Muscle of arm (tissue), 12 donors: Measurements from ENCODE around the gene FRY. TPM values are rescaled to one million over a fixed set of nuclear protein-coding genes. Genes with fewer than 3 reads are reported as not detected.
A peak's percentile ranks its signal among the peaks of the same experiment; 100 is the strongest.

Experiments
- DNase-seq: peaks from one replicate; pipeline ENCODE4 v3.0.0-alpha.2; 2013
- polyA plus RNA-seq, 12 donors: library from polyadenylated mRNA; unstranded; fragments of 120-200 nt; gene quantifications; one replicate each; pipeline ENCODE4 v1.2.1, GENCODE V29; 2013; ENCODE audit not compliant: insufficient read length in 12 of 12

FRY gene
- polyA plus RNA-seq, 12 donors = 23.6 to 55.7 (median 48.1) TPM; not detected in 1

DNA sequence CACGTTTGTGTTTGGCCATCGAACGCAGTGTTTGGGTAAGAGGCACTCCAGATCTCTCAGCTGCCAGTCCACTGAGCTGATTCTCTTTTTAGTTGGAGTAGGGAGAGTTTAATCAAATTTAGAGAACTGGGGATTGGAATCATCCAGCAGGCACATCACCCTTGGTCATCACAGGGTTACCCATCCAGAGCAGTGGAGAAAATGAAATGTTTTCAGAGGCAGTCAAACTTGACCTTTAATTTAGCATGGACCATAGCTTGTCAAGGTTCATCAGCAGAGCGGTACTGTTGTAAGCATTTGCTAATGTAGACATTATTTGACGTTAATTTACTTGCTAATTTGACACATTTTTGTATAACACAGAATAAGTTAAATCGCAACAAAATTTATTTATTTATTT is 18.4 kb upstream of the FRY start:
- DNase-seq = no peak

DNA sequence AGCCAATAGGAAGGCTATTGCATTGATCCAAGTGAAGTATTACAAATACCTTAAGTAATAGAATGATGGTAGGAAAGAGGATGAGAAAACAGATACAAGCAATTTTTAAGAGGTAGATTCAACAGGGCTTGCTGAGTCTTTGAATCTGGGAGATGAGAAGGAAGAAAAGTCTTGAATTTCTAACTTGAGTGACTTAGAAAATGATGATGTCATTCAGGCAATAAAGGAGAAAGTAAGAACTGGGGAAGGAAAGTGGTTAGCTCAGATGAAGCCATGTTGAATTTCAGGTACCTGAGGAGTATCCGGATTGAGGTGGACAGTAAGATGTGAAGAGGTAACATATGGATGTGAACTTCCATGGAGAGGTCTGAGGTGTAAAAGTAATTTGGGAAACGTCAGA is 15.5 kb upstream of the FRY start:
- no peak for DNase-seq

DNA sequence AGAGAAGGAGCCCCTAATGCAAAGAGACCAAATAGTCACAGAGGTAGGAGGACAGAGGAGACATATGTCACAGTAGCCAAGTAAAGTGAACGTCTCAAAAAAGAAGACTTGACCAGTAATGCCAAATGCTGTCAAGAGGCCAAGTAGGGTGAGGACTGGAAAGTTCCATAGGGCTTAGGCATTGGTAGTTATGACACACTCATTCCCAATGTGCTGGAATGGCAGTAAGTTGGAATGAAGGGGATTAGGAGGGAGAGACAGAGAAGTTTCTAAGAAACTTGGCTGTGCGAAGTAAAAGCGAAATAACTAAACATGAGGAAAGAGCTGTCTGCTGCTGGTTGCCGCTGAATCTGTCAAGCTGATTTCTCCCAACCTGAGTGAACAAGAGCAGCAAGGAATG is 14.9 kb upstream of the FRY start:
- no peak for DNase-seq

DNA sequence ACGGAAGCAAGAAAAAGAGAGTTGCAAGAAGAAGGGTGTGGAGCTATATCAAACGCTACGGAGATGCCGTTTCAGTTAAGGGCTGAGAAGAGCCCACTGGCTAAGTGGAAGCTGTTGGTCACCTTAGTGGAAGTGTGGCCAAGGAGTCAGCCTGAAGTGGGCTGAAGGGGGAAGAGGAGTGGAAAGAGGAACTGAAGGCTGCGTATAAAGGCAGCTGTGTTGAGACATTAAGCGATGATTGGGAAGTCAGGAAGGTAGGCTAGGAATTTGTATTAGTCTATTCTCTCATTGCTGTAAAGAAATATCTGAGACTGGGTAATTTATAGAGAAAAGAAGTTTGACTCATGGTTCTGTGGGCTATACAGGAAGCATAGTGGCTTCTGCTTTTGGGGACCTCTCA is 14.1 kb upstream of the FRY start:
- DNase-seq = no peak

DNA sequence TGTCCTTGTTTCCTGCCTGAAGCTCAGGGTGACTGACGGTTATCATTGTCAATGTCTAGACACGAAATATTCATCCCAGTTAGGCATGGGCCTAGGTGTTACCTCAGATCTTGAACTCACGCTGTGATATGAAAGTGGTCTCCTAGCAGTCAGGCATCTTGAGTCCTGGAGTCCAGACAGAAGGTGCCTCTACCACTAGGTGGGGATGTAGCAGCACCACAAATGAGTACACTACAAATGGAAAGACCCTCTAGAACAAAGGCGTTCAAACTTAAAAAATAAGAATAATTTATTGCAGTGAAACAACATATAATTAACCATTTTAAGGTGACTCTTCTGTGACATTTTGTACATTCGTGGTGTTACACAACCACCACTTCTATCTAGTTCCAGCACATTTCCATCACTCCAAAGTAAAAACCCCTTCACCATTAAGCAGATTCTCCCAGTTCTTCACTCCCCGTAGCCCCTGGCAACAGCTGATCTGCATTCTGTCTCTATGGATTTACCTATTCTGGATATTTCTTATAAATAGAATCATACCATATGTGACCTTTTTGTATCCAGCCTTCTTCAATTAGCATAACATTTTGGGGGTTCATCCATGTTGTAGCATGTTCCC is 11.9 kb upstream of the FRY start:
- peak; percentile 68 for DNase-seq

DNA sequence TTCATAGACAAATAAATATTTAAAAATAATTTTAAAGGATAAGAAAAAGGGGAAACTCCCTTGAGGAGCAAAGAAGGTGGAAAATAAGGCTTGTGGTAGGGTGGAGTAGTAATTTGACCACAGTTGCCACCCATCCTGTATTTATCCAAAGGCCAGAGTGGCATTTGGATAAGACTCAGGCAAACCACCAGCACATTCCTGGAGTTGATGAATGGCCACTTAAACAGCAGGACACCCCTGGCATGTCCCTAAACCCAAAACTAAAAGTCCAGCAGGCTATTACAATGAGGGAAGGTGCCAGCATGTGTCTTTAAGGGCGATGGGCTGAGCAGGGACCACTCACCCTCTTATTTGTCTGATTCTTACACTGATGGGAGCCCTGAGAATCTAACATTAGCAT is 9.8 kb upstream of the FRY start:
- DNase-seq = no peak

DNA sequence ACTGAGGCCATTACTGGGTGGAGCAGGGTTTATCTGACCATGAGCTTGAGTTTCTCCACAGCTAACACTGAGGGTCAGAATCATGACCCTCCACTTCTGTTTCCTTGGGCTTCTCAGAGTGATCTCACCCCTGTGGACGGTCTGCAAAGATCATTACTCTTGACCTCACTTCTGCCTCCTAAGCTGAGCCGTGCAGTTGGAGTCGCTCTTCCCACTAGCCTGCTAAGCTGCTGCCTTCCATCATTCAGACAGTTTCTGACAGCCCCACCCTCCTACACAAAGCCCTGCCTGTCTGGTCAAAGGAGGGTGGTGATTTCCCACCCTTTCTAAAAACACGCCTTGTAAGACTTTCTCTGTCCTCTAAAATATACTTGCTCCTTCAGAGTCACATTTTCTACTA is 9.3 kb upstream of the FRY start:
- DNase-seq = no peak

DNA sequence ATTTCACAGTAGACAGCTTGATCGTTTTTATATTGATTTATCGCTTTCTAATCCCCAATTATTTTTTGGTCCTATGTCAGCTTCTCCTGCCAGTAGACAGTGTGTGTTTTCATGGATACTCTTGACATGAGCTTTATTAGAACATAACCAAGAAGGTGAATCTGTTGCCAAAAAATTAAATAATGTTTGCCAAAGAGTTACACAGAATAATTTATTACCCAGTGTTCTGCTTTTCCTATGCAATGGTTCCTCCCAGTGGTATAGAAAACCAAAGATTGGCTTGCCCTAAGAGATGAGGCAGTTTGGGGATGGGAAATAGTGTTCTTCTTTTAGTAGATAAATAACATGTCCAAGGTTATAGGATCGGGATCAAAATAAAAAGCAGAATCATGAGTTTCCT is 8.5 kb upstream of the FRY start:
- DNase-seq = no peak

DNA sequence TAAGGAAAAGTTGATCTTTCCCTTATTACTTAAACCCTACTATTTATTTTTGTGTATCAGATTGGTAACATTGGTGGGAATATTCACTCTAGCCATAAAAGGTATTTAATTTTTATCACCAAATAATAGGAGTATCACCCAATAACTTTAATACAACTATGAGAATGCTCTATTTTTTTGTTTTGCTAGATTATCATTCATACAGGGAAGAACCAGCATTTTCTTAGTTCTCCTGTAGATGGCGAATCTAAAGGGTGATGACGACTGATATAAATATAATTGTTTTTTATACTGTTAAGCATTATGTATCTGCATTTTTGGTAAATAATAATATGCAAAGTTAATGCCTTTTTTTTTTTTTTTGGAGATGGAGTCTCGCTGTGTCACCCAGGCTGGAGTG is 7.9 kb upstream of the FRY start:
- no peak for DNase-seq

DNA sequence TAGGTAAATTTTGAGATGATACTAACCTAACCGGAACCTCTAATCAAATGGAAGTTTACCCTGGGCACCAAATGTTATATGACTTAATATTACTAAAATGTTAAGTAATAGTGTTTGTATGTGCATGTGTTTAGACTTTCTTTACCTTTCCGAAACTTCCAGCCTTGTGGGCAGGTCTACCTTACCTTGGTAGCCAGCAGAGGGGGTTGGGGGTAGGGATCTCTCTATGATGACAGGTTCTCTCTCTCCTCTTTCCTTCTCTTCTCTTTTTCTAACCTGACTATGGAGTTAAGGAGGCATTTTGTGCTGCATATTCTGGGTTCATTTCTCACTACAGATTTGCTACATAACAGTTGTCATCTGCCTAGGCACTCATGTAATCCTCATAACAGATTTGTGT is 6.8 kb upstream of the FRY start:
- no peak for DNase-seq

DNA sequence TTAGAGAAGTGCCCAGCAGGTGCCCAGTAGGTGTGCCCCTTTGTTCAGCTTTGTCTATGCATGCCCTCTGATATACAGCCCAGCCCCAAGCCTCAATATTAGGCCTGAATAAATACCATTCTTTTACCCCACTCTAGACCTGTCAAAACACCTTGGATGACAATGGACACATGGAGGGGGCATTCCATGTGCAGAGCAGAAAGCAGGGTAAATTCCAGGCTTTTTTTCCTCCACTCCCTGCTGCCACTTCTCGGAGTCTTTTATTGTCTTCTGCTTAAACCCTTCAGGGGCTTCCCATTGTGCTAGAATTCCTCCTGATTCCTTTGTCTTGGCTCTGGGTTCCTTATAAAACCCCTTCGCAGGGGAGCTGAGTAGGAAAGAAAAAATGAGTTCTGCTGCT is 5.8 kb upstream of the FRY start:
- no peak for DNase-seq

DNA sequence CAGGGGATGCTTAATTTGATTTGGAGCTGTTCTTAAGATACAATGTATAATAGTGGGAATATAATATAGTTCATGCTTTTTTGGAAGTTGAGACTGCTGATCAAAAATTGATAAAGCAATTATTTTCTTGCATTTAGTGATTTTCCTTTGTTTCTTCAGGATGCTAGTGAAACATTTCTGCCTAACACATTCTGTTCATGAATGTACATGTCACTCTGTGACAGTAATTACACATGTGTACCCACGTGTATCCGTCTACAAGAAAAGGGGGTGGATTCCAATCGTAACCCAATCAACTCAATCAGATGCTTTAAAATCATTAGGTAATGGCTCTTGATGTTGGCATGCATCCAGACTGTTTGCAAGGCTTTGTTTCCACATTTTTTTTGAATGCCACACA is 5.0 kb upstream of the FRY start:
- no peak for DNase-seq

DNA sequence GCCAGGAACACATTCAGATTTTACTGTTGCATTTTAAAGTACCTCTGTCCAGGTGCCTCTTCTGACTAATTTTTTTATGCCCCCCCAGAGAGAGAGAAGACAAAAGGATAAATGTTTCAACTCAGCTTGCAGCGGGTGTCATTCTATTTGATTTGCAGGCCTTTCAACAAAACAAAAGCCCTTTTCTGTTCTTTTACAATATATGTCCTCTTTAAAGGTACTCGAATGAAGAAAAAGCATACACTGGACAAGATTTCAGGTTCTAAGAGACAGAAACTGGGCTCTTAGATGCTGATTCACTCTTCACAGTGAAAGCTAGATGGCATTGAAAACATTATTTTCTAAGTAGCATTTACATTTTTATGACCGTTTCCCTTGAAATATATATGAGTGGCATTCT is 2.9 kb upstream of the FRY start:
- DNase-seq = no peak

DNA sequence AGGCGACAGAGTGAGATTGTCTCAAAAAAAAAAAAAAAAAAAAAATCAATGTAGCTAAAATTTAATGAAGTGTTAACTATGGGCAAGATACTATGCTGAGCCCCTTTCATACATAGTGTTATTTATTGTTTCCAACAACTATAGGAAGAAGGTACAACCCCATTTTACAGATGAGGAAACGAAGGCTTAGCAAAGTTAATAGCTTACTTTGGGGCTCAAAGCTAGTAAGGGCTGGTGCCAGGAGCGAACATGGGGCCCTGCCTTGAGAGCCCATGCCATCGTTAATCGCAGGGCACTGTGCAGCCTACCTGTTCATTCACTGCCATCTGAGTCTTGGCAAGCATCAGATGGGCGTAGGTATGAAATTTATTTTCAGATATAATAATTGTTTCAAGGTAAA is 1.9 kb upstream of the FRY start:
- DNase-seq = no peak

DNA sequence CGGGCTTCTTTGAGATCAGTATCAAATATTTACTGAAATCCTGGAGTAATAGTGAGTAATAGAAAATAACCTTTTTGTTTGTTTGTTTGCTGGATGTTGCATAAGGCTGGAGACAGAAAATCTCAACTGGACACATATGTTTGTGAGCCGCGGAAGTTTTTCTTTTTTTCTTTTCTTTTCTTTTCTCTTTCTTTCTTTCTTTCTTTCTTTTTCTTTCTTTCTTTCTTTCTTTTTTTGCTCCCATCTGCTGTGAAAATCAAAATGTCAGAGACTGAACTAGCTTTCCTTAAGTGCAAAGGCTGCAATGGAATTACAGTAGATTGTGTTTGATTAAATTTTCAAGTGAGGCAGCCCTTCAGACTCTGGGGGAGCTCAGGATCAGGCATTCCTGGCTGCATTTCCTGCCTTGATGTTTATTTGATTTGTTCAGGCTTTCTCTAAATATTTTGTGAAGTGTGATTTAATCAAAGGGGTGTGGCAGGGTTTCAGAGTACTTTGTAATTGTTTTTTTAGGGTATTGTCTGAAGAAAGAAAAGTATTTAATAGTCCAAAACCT is 319 bp downstream of the FRY start:
- no peak for DNase-seq

DNA sequence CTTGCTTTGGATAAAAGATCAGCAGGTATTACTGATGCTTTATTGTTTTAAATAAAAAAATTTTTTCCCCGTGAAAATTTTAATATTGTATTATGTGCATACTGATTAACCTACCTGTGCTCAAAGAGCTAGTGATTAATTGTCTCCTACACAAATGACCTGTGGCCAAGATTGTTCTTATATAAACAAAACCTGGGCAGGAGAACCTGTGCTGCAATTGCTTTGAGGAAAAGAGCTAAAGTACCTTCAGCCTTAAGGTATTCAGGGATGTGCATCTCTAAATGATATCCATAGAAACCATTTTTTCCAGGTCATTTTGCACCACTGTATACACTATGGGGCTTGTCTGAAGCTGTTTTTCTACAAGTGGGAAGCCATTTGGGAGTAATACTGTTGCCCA is 1.2 kb downstream of the FRY start:
- DNase-seq = no peak

DNA sequence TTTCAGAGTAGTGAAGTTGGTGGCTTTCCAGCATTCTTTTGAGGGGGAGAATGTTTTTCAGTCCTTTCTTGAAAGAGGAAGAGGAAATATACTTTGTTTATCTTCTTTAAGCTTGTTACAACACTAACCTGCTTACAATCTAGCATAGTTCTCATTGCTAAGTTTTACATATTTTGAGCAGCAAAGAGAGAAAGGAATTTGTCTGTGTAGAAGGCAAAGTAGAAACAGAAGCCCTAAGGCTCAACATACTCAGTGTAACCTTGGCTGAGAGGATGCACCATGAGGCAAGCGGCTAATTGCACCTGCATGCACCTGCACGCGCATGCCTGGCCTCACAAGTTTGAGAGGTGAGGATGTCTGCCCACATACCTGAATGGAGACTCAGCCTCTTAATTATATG is 2.2 kb downstream of the FRY start:
- DNase-seq = no peak

DNA sequence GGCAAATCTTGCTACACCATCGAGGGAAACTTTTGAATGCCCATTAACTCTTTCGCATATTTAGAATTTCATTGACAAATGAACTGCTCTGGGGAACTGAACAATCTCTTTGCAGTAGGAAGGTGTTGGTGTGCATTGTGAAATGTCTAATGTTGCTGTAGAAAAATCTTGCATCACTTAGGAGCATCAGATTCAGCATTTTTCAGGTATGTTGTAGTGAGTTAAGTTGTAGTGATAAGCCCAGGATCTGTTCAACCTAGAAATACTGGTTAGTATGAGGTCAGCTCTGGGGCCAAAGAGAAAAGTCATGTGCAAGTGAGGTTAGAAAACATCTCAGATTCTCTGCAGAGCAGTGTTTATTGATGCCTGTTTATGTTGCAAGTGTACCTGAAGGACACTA is 4.1 kb downstream of the FRY start:
- no peak for DNase-seq

DNA sequence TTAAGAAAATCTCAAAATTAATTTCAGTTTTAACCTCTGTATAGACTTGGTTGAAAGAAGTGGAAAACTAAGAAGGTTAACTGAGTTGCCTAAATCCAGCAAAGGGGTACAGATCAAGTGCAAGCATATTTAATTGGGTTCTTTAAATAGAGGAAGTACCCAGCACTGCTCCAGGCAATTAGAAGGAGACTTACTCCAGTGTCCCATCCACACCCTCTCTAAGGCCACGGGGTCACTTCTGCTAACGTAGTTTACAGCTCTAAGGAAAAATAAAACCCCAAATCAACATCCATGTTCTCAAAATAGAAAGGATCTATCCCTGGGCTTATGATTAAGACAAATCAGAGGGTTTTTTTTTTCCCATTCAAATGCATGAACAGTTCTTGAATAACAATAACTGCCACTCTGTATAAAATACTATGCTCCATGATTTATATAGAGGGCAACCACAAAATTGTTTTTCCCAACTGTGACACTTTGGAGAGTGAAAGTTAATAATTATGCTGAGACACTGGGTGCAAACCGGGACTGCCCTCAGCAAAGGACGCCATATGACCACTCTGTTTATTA is 4.6 kb downstream of the FRY start:
- DNase-seq = no peak

DNA sequence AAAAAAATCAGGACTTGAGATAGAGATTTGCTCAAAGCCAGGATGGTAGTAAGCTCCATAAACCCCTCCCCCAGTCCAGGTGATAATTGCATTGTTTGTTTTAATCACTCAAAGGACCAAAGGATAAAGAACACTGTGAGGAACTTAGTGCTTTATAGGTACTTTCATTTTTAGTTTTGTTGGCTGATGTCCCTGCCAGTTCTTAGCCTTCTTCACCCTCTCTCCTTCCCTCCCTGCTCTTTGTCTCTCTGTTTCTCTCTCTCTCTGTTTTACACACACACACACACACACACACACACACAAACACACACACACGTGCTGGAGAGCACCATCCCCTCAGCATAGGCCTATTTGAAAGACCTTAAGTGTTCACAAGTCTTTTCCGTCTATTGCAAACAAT is 5.2 kb downstream of the FRY start:
- no peak for DNase-seq

DNA sequence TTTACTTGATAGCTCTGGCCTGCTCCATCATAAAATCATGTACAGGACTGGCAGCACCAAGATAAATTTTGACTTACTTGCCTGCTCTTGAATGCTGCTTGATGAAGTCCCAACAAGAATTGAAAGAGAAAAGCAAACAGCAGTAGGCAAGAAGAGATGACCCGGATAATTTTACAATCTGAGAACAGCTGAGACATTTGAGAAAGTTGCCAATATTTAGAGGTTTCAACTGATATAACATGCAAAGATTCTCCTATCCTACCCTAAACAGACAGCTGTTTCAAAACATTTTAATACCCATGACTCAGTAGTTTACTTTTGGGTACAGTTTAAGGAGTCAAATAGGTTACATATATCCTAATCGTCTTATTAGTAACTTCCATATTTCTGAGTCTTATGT is 5.9 kb downstream of the FRY start:
- no peak for DNase-seq

DNA sequence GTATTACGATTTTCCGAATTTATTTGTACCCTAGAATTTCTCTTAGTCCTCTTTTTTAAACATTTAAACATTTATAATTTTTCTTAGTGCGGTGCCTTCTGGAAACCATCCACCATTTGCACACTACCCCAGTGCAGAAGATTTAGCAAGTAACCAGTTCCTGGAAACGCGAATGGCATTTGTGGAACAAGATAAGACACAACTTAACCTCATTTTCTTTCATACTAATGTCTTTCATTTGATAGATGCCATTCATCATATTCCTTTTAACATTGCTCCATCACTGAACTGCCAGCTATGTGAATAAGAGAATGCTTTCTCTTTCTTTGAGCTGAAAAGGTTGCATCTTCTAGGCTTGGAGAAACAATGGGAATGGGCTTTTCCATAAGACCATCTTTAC is 6.8 kb downstream of the FRY start:
- no peak for DNase-seq

DNA sequence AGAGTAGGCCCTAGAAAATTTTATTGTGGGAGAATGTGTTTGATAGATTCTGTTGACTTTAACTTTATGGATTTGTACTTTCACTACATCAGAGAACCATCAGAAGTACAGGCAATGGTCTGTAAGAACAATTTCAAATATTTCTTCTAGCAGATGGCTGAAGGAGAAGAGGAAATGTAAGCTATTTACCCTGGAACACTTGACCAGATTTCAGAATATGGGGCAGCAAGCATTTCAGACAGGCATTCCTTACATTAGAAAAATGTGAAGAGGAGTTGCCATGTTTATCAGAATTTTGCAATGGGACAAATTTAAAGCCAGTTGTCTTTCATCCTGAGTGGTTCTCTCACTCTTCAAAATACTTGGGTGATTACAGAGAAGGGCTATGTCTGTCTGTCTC is 7.5 kb downstream of the FRY start:
- no peak for DNase-seq

DNA sequence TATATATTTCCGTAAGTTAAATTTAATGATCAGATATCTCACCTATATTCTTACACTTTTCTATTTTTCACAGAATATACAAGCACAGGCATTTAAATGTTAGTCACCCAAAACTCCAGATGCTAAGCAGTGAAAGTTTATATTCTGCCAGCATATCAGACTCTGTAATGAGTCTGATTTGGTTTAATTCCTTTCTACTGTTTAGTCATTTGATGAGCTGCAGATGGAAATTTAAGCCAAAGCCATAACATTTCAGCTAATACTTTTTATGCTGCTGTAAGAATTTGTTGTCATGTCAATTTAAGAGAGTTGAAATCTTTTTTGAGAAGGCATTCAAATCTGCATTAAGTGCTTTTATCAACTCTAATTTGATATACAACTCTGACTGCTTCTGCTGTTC is 8.0 kb downstream of the FRY start:
- DNase-seq = no peak
